Transverse colon (tissue), 4 donors: ENCODE measurements around the gene TOM1L2. TPM values are rescaled to one million over a fixed set of nuclear protein-coding genes. Genes with fewer than 3 reads are reported as not detected.

Experiments used
- DNase-seq: peaks from one replicate; pipeline ENCODE4 v3.0.0-alpha.2; 2019
- H3K27ac ChIP-seq, 4 donors: fragments of 200-600 bp; sonication (generic); 2 replicates each; pipeline ENCODE4 v1.5.1; 2016 to 2018; ENCODE audit warnings: inconsistent platforms in 4 of 4
- H3K27me3 ChIP-seq: fragments of 200-600 bp; sonication (generic); 2 replicates; pipeline ENCODE4 v1.5.1; 2017; ENCODE audit warnings: inconsistent platforms
- H3K36me3 ChIP-seq, 4 donors: fragments of 200-600 bp; sonication (generic); 2 replicates each; pipeline ENCODE4 v1.5.1; 2017 to 2019; ENCODE audit warnings: inconsistent platforms in 4 of 4
- H3K4me1 ChIP-seq, 4 donors: fragments of 200-600 bp; sonication (generic); 2 replicates each; pipeline ENCODE4 v1.5.1; 2017 to 2020; ENCODE audit warnings: inconsistent platforms in 4 of 4
- H3K4me3 ChIP-seq, 4 donors: fragments of 200-600 bp; sonication (generic); 1 replicate in 1 of 4; 2 replicates in 3 of 4; pipeline versions ENCODE4 v1.5.1 to v1.6.1; 2017 to 2019; ENCODE audit warnings: inconsistent platforms in 4 of 4
- H3K9me3 ChIP-seq, 2 donors: fragments of 200-600 bp; sonication (generic); 2 replicates each; pipeline ENCODE4 v1.5.1; 2017 to 2019; ENCODE audit warnings: inconsistent platforms in 2 of 2
- EP300 ChIP-seq: sonication (generic); formaldehyde crosslinking; IDR thresholded peaks from one replicate; pipeline ENCODE4 v1.6.1; 2017; ENCODE audit warnings: antibody characterized with exemption, low read depth
- POLR2A ChIP-seq: fragments of 450-650 bp; IDR thresholded peaks from one replicate; pipeline ENCODE4 v1.6.1; 2016; ENCODE audit warnings: antibody characterized with exemption, mild to moderate bottlenecking, moderate library complexity
- POLR2AphosphoS5 ChIP-seq, 3 donors: sonication (generic); formaldehyde crosslinking; IDR thresholded peaks; one replicate each; pipeline ENCODE4 v1.6.1; 2016; ENCODE audit warnings: antibody characterized with exemption in 3 of 3
- WGBS, 2 donors: methylation state at CpG; one replicate each; pipeline ENCODE4 v1.1.5; 2018; ENCODE audit warnings: low coverage in 1 of 2; 5-methylcytosine and 5-hydroxymethylcytosine counted together
- in situ Hi-C, 4 donors: fragments of 200-750 bp; cut with MboI; loops; one replicate each; pipeline versions ENCODE4 v1.15.0 to v1.15.1; 2017; ENCODE audit warnings: low sequenced_read_pairs in 3 of 4, low pct_ligation_motif_present in 1 of 4, low pct_unique_long_range_greater_than_20kb in 1 of 4
- intact Hi-C: fragments of 100-400 bp; cut with DNase I; formaldehyde crosslinking; loops from one replicate; pipeline ENCODE4 v1.15.1; 2023; ENCODE audit warnings: low total_unique reads
- total RNA-seq, 4 donors: library from RNA; depleted of rRNA; stranded (reverse); fragments of >200 nt; gene quantifications; one replicate each; pipeline ENCODE4 v1.1.0, GENCODE V29; 2016
- TF ChIP-seq, protein P1 (sequence below), 5 experiments: fragments of 200-600 bp in 3 of 5; fragments of 450-650 bp in 2 of 5; sonication (generic) in 3 of 5; IDR thresholded peaks; 1 replicate in 2 of 5; 2 replicates in 3 of 5; pipeline ENCODE4 v1.5.1; 2016 to 2017; ENCODE audit warnings: antibody characterized with exemption in 5 of 5, inconsistent platforms in 3 of 5, mild to moderate bottlenecking in 2 of 5, moderate library complexity in 1 of 5

TOM1L2 gene
- total RNA-seq, 4 donors from 2014 or later, result 65.9 to 178 (median 97.7) TPM

DNA sequence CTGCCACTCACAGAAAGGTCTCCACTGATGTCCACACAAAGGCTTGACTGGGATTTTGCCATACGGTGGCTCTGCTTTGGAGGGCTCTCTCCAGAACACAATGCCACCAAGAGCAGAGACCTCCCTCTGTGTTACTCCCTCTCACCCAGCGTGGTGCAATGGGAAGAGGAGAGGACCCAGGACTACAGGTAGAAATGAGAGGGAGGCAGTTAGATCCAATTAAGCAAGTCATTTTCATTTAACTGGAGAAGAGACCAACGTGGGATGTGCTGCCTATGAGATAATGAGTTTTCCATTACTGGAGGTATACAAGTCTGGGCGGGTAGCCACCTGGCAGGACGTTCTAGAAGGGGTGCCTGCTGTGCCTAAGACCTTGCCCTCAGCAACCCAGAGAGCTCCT, 34.2 kb downstream of the TOM1L2 start:
- Histone ChIP-seq H3K9me3 (no peaks in the 10 kb centered on the region), H3K27ac (peak overlapping the region; percentile 28 to 69 (median 54)), H3K27me3 (no peaks in the 10 kb centered on the region), H3K4me1 (peaks cover 36 to 80% (median 61%) of the 10 kb centered on the region in 4 donors), H3K36me3 (no peaks in the 10 kb centered on the region), H3K4me3 (no peak overlapping the region)
- in situ Hi-C loops, result no loop called here
- WGBS, 2 donors, result 80% methylated on average over 1 to 5 of the region's 5 CpGs
- intact Hi-C loops, result no loop called here
- no peak for TF ChIP-seq EP300
- TF ChIP-seq, protein P1, sequence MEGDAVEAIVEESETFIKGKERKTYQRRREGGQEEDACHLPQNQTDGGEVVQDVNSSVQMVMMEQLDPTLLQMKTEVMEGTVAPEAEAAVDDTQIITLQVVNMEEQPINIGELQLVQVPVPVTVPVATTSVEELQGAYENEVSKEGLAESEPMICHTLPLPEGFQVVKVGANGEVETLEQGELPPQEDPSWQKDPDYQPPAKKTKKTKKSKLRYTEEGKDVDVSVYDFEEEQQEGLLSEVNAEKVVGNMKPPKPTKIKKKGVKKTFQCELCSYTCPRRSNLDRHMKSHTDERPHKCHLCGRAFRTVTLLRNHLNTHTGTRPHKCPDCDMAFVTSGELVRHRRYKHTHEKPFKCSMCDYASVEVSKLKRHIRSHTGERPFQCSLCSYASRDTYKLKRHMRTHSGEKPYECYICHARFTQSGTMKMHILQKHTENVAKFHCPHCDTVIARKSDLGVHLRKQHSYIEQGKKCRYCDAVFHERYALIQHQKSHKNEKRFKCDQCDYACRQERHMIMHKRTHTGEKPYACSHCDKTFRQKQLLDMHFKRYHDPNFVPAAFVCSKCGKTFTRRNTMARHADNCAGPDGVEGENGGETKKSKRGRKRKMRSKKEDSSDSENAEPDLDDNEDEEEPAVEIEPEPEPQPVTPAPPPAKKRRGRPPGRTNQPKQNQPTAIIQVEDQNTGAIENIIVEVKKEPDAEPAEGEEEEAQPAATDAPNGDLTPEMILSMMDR (IDR thresholded peaks at IDR 0.05), result no peak
- TF ChIP-seq POLR2A, result no peak
- TF ChIP-seq POLR2AphosphoS5 (IDR thresholded peaks at IDR 0.05), result no peak
- no peak for DNase-seq

DNA sequence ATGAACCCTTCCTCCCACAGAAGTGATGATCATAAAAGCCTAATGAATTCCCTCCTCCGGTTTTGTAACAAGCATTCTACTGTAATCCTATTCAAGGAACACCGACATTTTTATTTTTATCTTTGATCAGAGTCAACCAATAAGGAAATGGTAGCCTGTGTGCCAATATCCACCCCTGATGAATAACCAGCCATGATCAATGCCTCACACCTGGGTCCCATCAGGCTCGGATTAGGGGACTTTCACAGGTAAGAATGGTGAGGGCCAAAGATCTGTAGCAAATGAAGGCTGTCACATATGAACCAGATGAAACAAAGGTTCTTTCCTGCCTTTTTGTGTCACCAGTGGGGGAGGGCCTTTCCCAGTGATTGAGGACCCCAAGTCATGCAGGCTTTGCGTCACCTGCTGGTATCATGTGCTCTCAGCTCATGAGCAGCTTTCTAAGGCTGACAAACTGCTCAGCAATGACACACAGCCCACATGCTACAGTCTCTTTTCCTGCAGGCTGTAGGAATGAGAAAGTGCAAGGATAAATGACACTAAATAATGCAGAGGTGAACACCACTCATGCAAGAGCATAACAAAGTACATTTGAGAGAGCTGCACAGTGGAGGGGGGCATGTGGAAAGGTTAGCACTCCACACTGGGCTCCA, 34.9 kb downstream of the TOM1L2 start:
- H3K4me1 ChIP-seq, result peaks cover 36 to 75% (median 55%) of the 10 kb centered on the region in 4 donors
- TF ChIP-seq, protein P1 (IDR thresholded peaks at IDR 0.05), result no peak
- TF ChIP-seq POLR2AphosphoS5 (IDR thresholded peaks at IDR 0.05) (no peak), POLR2A (no peak), EP300 (no peak)
- intact Hi-C loops, result no loop called here
- no peak overlapping the region for H3K4me3 ChIP-seq
- no peaks in the 10 kb centered on the region for H3K27me3 ChIP-seq
- DNase-seq, result no peak
- WGBS, 2 donors, result 67 to 76% methylated on average over 3 to 4 of the region's 4 CpGs
- no peaks in the 10 kb centered on the region for H3K9me3 ChIP-seq
- in situ Hi-C loops, result no loop called here
- H3K36me3 ChIP-seq, result no peaks in the 10 kb centered on the region
- H3K27ac ChIP-seq, result peak overlapping the region; percentile 28 to 69 (median 54)

DNA sequence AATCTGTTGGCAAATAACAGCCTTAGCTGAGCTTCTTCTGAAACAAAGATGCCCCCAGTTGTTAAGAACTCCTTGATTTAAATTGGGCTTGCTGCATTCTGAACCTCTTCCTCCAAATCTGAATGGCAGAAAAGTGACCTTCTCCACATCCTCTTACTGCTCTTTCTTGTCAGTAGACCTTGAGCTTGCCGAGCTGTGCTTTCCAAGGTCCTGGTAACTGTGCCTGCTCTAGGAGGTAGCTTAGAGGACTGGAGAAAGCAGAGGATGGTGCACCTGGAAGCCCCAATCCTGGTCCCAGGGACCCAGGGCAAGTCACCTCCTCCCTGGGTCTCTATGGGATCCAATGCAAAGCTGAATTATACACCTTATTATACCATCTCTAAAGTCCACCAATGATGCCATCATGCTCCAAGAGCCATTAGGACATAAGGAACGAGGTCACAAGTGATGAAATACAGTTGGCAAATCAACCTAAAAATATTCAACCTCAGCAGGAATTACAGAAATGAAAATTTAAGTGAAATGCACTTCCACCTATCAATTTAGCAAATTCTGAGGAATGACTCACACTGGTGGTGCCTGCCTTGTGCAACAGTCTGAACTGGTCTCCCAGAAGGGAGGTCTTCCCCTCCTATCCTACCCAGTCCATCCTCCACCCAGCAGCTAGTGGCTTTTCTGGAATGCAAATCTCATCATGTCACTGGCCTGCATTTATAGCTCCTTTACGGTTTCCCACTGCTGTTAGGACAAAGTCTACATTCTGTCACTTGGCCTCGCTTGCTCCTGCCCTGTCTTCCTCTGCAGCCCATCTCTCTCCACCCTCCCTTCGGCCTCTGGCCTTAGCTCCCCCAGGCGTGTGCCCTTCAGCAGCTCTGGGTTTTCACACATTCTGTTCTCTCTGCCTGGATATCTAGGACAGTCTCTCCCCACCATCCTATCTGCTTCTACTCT, 36.6 kb downstream of the TOM1L2 start:
- Histone ChIP-seq H3K4me3 (no peak overlapping the region), H3K9me3 (no peaks in the 10 kb centered on the region), H3K36me3 (no peaks in the 10 kb centered on the region), H3K27me3 (no peaks in the 10 kb centered on the region), H3K27ac (peak overlapping the region; percentile 45 to 69 (median 55)), H3K4me1 (peaks cover 30 to 66% (median 49%) of the 10 kb centered on the region in 4 donors)
- peak; percentile 53 for DNase-seq
- WGBS, 2 donors, result 51 to 68% methylated on average over 5 to 6 of the region's 6 CpGs
- intact Hi-C loops, result no loop called here
- TF ChIP-seq EP300 (no peak), POLR2AphosphoS5 (IDR thresholded peaks at IDR 0.05) (peak in 2 of 3 donors; percentile 12 to 59), POLR2A (no peak)
- in situ Hi-C loops, result no loop called here

DNA sequence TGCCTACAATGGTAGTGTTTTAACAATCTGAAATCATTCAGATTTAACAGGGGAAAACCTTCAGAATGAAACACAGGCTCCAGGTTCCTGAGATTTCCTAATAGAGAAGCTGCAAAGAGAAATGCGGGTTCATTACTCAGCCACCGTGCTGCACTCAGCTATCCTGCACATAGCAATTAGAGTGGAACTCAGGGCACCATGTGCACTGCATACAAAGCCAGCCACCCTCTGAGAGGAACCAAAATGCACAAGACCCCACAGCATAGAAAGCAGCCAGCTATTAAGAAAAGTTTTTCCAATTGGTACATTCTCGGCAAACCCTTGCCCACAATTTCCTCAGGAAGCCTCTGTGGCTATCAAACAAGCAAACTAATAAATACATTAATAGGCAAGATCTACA, 37.4 kb downstream of the TOM1L2 start:
- H3K27ac ChIP-seq, result no peak overlapping the region
- TF ChIP-seq, protein P1 (IDR thresholded peaks at IDR 0.05), result no peak
- TF ChIP-seq POLR2A (no peak), EP300 (no peak), POLR2AphosphoS5 (IDR thresholded peaks at IDR 0.05) (no peak)
- intact Hi-C loops, result no loop called here
- no peaks in the 10 kb centered on the region for H3K36me3 ChIP-seq
- in situ Hi-C loops, result no loop called here
- 74 to 79% methylated on average over 3 of the region's 3 CpGs for WGBS, 2 donors
- H3K27me3 ChIP-seq, result no peaks in the 10 kb centered on the region
- no peaks in the 10 kb centered on the region for H3K9me3 ChIP-seq
- H3K4me3 ChIP-seq, result no peak overlapping the region
- DNase-seq, result no peak
- peaks cover 25 to 66% (median 47%) of the 10 kb centered on the region in 4 donors for H3K4me1 ChIP-seq
